ENCODE data around the gene RSPH6A.

GRCh38 chr19:45794627-45795026 is 20.5 kb downstream of the RSPH6A start:
- no peak for TF ChIP-seq CTCF (optimal IDR thresholded peaks at IDR 0.05 in 1 of 3, IDR thresholded peaks at IDR 0.05 in 1 of 3, conservative IDR thresholded peaks at IDR 0.05 in 1 of 3; ENCODE audit: extremely low read depth in 1 of 3, insufficient read depth in 2 of 3, low read length in 3 of 3)
- TF ChIP-seq EZH2 (IDR thresholded peaks at IDR 0.05; ENCODE audit: low read length), result no peak

Measured in keratinocyte (primary cell).